GM19099 (cell line): ENCODE measurements around the gene ACSS1.

Source experiments
- POLR2A ChIP-seq: IDR thresholded peaks from 3 replicates; pipeline ENCODE4 v1.6.1; 2011; ENCODE audit warnings: low read depth; ENCODE audit not compliant: insufficient read length; ENCODE audit errors: extremely low read depth

The ACSS1 gene

DNA sequence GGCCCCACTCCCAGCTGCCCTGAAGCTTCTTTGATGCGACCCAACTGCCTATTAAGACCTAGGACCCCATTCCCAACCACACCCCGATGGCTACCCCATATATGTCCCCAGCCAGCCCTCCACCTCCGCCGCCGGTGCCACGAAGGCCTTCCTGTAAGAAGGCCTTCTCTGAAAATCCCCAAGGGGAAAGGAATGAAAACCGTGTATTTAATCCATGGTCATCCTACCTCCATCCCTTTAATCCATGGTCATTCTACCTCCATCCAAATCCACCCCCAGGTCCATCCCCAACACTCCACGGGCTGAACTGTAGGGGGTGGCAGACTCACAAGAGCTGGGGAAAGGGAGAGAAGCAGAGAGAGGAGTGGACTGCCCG, 24.5 kb upstream of the ACSS1 start:
- TF ChIP-seq POLR2A, result no peak

DNA sequence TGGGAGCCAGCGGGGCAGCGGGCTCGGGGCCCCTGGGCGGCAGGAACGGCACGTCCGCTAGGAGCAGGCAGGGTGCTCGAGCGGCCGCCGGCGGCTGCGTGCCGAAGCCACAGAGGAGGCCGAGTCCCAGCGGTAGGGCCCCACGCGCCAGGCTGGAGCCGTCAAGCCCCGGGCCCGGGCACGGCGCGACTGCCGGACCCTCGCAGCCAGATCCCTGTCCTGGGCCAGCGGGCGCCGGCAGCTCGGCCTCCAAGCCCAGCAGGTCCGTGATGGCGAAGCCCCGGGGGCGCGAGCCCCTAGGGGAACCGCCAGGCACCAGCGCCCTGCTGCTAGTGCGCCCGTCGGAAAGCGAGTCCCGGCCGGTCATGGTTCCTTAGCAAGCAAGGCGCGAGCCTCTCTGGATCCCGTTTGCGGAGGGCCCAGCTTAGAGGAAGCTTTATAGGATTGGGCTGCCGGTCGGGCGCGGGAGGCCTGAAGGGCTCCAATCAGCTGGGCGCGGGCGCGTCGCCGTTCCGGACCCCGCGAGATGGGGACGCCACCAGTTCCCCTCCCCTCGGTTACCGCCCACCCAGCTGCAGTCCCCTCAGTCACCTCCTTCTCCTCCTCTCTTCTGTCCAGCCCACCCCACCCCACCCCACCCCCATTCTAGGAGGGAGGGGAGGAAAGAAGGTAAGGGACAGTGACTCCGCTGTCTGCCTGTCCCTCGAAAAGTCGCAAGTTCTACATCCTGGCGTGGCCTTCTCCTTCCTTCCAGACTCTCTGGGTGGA, 24.0 kb upstream of the ACSS1 start, which contains the start of gene VSX1:
Gene VSX1 (minus strand): TSS at position 412 of the 768 bp plus-strand sequence. CDS start 45 bp downstream, at position 367.
- TF ChIP-seq POLR2A, result no peak

DNA sequence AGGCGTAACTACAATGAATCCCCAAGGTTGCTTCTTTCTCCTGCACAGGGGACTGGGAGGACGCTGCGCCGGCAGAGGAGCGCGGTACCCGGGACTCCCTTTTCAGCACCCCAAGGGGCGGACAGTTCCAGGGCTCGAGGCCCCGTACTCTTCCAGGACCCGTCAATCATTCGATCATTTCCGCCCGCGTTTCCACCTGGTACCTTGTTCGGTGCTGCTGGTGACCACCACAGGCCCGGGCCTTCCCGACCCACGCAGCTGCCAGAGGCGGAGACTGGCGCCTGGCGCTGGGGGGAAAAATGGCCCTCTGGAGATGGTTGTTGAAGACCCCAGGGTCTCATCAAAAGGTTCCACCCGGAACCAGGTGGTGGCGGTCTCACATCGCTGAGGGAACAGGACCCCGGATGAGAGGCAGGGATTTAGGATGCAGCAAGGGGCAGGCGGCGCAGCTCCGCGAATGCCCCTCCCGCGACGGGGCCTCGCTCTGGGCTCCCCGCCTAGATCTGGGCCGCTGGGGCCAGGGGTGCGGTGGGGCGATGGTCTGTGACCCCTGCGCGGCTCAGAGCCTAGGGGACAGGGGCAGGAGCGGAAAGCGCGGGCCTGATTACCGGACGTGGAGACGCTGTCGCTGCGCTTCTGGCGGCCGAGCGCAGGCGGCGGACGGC, 23.3 kb upstream of the ACSS1 start:
- TF ChIP-seq POLR2A, result no peak

DNA sequence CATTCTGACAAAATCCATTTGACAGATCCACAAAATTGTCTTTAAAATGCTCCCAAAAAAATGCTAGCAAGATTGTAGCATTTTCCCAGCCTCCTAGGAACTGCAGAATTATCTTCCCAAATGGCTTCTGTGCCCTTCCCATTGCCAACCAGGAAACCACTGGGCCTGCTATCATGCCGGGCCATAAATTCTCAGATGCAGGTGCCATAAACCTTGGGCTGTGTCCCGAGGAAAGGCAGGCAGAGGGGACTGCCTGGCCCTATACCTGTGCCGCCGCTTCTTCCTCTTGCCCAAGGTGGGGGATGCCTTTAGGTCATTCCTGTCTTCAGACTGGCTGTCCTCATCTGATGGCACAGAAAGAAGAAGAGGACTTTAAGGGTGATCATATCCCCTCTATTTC, 21.2 kb upstream of the ACSS1 start:
- TF ChIP-seq POLR2A, result no peak

DNA sequence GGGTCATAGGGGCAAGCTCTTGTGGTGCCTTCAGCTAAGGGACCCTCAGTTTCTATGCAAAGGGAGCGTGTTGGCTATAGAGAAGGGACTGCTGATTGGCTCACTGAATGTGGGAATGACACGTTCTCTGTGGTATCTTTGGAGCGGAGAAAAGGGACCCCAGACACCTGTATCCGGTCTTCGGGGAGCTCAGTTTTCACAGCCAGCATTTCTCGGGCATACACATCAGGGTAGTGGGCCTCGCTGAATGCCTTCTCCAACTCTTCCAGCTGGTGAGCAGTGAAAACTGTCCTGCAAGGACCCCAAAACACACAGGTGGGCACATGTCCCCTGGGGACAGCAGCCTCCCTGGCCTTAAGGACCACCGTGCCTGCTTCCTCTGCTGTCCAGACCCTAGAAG, 20.7 kb upstream of the ACSS1 start:
- no peak for TF ChIP-seq POLR2A

DNA sequence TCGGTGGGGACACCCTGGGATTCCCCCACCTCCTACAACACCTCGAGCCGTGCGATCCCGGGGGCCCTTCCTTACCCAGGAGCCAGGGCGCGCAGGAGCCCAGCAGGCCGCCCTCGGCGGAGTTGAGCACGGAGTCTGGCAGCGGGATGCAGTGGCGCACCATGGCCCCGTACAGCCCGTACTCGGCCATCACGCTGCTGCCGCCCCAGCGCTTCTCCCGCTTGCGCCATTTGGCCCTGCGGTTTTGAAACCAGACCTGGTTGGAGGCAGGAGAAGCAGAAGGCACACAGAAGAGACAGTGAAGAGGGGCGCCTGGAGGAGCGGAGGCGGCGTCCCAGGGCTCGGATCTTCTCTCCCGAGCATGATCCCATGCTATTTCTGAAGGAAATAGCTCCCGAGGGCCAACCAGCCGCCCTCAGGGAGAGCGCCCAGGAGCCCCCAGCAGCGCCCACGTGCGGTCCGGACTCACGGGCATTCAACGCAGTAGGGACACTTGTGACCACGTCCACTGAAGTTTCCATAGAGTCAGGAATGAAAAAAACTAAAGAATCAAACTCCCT, 19.8 kb upstream of the ACSS1 start:
- TF ChIP-seq POLR2A, result no peak

DNA sequence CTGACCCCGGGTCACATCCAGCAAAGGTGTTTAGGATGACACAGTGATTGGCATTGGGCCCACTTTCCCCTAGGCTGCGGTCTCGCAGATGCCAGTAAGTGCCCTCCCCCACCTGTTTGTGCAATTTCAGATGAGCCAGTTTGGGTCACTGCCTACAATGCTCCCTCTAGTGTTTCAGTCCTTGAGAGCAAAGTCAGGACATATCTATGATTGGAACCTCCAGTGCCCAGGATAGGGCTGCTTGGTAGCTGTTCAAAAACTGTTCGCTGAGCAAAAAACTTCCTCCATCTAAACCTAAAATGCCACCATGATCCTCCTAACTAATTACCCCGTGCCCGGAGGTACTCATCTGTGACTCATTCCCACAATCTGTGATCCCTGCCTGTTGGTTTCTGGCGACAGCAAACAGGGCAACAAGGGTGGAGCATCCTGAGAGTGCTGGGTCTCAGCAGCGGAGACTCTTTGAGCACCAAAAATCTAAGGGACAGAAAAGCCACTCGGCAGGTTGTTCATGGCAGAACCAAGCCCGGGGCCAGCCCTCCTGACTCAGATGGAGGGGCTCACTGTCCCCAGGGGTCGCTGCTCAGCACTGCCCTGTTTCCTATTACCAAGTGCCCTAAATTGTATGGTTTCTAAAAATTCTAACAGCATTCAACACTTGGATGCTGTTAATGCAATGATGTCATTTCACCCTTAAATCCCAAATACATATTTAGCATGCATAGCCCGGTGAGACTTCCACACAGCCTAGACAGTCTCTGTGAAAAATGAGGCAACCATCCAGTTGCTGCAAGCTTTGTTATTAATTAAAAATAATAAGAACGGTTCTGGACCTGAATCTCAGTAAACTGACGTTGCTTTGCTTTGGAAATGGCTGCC, 19.0 kb upstream of the ACSS1 start:
- no peak for TF ChIP-seq POLR2A

DNA sequence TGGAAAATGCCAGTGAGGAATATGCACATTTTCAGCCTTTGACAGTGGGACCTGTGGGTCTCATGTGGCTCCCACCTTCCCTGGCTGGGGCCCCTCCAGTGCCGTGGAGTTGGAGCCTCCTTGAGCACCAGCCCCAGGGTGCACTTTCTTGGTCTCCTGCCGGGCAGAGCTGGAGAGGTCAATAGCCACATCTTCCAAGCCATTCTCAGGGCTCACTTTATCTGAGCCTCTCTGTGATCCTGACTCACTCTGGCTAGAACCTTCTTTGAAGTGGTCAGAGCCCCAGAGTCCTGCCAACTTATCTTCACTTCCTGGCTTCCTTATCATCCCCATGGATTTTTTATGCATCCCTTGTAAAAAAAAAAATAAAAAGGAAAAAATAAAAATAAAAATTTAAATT, 18.3 kb upstream of the ACSS1 start:
- TF ChIP-seq POLR2A, result no peak

DNA sequence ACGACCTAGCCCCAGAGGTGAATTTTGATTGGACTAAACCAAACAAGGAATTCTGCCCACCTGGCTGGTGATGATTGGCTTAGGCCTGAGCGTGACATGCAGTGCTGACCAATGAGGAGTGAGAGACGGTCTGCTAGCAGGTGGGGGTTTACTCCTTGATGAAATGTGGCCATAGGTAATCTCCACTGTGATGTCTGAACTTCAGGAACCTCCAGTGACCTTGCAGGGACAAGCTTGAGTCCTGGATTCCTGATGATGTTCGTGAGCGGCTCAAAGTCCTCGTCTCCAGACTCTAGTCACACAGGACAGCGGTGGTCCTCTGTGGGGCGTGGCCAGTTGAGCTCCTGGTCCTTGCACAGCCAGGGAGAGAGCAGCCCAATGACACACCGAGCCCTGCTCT, 15.6 kb upstream of the ACSS1 start:
- TF ChIP-seq POLR2A, result no peak

DNA sequence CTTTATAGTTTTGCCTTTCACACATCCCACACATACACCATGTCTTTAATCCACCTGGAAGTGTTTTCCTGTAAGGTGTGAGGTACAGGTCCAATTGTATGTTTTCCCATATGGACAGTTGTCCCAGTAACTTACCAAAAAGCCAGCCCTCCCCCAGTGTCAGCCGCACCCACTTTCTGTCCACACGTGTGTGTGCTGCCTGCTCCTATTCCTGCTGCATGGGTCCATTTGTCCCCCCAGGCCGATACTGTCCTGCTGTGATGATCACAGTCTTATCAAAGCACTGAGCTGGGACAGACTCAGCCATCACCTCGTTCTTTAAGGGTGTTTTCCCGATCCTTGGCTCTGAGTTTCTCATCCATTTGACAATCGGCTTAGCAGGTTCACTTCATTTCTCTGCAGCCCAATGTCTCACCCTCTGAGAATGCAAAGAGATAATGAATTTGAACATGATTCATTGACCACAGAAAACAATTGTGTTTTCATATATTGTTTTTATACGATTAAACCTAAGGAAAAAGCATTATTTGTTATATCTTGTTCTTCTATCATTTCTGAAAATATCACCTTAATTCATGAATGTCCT, 14.4 kb upstream of the ACSS1 start:
- no peak for TF ChIP-seq POLR2A

DNA sequence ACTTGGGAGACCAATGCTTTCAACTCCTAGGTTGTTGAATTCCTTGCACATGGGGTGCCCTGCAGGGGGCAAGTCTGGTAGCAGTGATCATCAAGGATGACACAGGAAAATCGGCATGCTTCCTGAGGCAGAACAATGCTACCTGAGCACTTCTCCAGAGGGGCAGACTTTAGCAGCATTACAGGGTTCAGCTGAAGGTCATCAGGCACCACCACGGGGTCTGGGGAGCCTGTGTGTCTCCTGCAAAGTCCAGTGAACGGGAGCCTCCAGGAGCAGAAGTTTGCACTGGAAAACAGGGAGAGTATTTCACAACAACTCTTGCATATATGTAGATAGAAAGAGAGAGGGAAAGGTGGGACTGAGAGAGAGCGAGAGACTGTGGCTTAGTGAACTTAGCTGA, 13.8 kb upstream of the ACSS1 start:
- TF ChIP-seq POLR2A, result no peak

DNA sequence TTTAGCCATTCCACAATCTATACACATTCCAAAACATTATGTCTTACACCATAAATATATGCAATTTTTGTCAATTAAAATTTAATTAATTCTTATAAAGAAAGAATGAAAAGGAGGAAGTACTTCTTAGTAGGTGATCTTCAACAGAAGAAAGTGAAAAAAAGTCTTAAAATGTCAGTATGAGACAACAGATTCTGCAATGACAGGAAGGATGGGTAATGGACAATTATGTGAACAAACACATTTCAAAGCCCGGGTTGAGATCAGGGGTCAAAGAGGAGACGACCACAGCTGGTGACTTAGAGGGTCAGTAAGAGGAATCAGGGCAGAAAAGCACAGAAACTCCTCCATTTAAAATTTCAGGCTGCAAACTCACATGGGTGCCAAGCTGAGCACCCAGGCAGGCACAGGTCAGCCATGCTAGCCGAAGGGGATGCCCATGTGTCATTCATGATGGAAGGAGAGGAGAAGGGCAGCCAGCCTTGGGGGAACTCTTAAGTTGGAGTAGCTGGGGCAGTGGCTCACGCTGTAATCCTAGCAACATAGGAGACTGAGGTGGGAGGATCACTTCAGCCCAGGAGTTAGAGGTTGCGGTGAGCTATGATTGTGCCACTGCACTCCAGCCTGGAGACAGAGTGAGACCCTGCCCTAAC, 13.0 kb upstream of the ACSS1 start:
- TF ChIP-seq POLR2A, result no peak

DNA sequence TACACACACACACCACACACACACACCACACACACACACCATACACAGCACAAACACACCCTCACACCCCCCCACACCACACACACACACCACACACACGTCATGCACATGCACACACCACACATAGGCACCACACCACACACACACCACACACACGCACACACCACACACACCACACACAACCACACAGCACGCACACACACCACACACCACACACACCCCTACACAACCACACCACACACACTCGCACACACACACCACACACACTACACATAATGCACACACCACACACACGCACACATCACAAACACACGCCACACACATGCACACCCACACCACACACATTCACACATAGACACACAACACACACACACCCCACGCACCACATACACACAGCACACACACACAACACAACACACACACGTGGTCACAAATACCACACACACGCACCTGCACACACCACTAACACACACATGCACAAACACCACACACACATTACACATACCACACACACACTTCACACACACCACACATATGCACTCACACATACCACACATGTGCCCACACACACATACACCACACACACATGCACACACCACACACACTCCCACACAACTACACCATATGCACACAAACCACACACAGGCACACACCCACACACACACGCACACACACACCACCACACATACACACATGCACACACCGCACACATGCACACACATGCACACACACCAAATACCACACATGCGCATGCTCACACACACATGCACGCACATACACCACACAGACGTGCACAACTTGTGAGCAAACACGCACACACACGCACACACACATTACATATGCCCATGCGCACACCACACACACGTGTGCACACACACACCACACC, 9.4 kb upstream of the ACSS1 start:
- TF ChIP-seq POLR2A, result no peak
